ENCODE data around the gene C16orf96.

The C16orf96 gene

DNA sequence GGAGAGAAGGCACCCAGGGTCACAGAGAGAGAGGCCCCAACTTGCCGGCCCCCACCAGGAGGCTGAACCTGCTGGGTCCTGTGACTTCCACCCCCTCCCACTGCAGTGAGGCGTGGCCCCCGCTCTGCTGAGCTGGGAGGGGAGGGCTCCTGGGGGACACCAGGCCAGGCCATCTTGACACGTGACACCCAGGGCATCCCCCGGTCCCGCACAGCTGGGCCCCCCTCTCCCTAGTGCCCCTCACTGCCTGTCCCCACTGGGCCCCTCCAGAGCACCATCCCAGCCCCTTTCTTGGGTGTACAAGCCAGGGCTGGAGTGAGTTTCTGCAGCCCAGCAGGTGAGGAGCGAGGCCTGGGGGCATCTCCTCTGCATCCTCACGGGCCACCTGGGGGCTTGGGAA is 46.2 kb downstream of the C16orf96 start:
- no peak for DNase-seq

DNA sequence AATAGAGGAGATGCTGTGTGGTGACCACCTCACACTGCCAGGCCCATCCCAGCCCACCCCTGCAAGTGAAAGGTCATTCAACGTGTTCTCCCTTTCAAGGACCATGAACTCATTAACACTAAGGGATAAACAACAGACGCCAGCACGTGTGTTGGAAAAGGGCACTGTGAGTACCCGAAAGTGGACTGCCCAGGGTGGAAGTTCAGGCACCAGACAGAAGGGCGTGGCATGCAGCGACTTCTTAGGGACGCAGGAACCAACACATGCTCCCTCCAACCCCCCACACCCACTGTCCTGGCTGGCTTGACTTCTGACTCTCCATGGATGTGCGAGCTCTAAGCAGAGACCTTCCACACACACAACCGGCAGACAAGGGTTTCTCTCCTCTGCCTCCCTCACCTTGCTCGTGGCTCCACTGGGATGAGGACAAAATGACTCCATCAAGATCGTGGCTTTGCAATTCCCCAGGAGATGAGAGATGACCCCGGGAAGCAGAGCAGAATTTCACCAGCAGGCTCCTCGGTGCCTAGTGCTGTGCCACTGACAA is 47.6 kb downstream of the C16orf96 start:
- DNase-seq = no peak

DNA sequence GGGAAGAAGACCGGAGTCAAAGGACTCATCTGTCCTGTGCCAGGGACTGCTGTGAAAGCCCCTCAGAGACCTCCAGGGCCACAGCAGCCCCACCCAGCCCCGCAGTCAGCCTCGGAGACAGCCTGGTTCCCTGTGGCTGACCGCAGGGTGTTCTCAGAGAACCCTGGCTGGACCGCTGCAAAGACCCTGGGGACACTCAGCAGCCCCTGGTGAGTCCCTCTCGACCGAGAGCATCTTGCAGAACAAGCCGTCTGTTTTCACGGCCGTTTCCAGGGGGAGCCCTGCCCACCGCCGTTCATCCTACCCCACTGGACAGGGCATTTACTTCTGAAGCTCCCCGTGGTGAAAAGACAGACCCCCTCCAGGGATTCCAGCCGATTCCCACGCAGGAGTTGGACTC is 48.3 kb downstream of the C16orf96 start:
- no peak for DNase-seq

DNA sequence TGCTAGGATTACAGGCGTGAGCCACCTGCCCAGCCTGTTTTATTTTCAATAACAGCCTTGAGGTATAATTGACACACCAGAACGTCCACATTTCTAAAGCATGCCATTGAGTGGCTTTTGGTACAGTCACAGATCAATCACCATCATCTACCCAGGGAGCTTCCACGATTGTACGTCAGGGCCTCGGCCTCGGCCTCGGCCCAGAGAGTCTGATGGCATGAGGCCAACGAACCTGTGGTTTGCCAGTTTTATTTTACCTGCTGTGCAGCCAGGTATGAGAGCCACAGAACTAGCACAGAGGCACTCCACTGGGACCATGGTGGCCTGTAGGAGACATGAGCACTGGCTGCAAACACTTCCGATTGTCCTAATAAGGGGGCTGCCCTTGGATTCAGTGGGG is 50.2 kb downstream of the C16orf96 start:
- DNase-seq = no peak

DNA sequence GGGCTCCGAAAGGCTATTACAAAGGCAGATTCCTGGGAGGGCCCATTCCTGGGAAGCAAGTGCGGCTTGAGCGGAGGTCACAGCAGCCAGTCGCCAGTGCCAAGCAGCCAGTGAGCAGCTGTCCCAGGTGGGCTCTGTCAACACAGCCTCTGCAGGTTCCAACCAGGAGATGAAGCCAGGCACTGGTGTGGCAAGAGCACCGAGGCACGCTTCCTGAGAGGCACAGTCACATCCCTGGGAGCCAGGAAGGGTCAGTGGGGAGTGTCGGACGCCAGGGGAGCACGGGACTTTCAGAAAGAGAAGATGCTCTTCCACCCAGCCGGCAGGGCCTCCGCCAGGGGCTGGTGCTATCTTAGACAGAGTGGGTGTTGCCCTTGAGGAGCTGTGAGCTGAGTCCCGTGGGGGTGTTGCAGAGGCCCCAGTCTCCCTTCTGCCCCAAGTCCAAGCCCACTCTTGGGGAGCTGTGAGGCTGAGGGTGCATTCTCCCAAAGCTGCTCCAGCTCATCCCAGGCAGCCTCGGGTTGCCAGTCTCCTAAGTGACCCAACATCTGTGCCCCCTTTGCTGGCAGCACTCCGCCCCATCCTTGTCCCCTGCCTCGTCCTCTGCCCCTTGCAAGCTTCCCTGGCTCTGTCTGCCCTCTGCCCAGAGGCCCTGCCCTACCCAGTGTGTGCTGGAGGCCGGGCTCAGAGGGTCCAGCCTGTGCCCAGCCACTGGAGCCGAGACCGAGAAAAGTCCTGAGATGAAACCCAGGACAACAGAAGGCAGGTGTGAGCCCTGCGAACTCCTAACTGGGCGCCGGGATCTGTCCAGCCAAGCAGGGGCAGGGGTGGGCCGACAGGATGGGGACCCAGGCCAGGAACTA is 51.9 kb downstream of the C16orf96 start:
- DNase-seq = no peak

DNA sequence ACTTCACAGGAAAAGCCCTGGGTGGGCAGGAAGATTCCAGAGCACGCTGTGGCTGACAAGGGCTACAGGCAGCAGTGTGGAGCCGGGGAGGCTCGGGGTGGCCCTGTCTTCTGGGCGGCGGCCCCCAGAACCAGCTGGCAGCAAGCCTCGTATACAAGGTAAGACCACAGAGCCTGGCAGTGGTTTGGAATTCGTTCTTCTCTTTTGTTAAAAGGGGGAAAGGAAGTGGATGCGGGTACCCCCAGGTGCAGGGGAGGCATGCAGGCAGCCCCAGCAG is 52.5 kb downstream of the C16orf96 start:
- no peak for DNase-seq

DNA sequence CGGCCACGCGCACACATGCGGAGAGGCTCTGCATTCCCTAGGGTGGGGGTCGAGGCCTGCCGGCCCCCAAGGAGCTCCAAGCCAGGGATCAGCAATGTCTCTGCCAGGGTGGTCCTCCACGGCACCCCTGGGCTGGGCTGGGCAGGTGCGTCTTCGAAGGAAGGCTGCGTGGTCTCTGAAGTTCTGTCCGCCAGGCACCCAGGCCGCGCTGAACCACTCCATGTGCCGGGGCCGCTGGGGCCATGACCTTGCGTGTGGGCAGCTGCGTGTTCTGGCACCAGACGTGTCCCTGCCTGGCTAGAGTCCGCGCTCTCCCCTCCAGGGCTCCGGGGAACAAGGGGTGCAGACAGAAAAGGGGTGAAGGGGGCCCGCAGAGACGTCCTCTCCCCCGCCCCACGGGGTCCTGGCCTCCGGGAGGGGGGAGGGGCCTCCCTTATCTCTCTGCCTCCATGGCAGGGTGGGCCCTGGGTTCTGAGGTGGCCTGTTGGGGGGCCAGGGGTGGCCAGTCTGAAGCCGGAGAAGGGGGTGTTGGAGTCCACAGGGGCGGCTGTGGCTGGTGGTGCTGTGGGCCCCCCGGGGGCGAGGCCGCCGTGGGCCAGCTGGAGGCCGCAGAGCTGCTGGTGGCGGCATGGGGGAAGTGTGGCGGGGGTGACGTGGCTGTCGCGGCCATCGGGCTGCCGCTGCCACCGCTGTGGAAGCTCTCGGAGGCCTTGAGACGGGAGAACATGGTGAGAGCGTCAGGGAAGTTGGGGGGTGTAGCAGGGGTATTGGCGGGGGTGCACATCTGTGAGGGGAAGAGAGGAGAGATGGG is 53.3 kb downstream of the C16orf96 start:
- no peak for DNase-seq

DNA sequence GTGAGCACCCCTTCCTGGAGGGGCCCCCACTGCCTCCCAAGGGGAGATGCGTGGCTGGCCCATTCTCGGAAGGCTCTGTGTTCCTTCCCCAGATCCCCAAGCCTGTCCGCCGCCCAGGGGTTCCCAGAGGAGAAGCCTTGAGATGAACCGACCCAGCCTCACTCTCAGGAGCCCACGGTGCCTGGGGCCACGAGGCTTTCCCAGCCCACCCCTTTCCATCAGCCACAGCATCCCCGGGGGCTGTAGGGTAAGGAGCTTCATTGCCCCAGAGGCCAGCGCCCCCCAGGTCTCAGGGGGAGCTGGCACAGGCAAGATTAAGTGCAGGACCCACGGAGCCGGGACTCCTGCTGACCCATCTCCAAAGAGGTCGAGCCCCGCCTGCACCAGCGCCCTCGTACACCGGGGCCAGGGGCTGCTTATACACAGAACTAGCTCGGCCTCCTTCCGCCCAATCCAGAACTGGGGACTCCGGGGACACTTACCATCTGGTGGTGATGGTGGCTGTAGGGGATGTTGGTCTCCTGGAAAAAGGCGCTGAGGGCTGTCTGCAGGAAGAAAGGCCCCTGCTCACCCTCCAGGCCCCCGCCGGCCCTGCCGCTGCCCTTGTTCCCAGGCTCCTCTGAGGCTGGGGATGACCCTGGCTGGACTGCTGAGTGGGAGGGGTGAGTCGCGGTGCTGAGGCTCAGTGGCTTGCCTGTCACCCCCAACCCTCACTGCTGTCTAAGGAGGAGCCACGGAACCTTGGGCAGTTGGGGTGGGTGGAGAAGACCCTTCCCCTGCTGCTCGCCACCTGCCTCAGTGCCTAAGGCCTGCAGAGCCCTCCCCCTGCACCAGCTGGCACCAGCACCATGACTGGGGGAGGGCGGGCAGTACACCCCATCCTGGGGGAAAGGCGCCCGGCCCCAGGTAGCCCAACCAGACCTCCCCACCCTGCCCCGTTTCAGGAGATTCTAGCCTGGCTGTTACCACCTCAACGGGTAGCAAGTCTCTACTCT is 54.2 kb downstream of the C16orf96 start:
- DNase-seq = no peak

DNA sequence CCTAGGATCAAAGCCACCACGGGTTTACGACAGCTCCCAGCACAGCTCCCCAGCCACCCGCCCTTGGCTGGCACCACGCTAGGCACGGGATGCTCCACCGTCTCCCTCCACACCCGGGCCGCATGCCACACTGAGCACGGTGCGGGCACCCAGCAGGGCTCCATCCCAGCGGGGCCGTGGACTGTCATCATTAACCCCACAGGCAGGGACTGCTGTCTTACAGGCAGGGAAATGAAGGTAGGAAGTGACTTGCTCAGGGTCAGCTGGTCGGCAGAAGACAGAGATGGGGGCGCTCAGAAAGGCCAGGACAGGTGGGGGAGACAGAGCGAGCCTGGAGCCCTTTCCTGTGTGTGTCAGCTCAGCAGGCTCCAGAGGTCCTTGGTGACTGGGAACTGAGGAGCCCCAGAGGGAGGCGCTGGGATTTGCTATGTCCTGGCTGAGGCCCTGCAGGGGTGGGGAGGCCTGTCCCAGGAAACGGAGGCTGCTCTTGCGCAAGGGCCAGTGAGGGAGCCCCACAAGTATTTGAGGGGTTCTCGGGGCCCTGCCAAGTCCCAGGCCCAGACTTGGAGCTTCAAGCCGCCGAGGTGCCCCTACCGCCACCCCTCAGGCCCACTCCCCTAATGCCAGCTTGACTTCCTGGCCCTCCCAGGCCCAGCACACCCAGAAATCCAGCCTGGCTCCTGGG is 55.3 kb downstream of the C16orf96 start:
- no peak for DNase-seq

DNA sequence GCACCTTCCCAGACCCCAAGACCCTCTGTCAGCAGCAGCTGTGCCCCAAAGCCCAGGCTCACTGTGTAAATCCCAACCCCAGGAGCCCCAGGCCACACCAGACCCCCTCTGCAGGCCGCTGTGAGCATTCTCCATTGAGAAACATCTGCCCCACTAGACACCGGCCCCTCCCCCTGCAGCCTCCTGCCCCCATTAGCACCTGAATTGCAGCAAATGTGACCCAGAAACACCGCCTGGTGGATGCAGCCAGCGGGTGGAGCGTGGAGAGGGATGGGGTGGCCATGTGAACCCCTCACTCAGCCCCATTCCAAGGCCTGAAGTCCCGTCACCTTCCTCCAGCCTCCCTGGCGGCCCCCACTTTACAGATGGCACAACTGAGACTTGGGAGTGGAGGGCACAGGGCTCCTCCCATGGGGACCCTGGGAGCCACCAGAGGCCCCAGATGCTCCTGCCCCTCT is 56.4 kb downstream of the C16orf96 start:
- no peak for DNase-seq

DNA sequence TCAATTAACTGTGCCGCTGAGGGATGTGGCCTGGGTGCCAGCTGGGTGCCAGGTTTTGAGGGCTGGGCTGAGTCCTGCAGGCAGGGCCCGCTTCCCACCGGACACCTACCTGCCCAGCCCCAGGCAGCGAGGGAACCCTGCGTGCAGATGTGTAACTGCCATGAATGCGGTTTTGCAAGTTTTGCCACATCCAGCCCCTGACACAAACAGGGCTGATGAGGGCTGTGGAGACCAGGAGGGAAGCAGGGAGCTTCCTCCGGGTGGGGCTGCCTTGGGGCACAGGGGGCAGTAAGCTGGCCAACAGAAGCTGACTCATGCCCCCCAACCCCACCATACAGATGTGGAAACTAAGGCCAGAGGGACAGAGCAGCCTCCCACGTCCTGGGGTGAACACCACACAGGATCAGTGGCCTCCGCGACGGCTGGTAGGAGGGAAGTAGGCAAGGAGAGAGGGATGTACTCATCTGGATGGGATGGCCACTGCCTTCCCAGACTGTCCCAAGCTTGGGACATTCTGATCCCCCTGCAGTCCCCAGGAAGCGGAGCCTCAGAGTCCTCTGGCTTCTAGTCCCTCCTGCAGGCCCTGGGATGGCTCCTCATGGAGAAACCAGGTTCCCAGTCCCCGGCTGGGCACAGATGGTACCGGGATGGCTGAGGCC is 57.0 kb downstream of the C16orf96 start:
- no peak for DNase-seq

DNA sequence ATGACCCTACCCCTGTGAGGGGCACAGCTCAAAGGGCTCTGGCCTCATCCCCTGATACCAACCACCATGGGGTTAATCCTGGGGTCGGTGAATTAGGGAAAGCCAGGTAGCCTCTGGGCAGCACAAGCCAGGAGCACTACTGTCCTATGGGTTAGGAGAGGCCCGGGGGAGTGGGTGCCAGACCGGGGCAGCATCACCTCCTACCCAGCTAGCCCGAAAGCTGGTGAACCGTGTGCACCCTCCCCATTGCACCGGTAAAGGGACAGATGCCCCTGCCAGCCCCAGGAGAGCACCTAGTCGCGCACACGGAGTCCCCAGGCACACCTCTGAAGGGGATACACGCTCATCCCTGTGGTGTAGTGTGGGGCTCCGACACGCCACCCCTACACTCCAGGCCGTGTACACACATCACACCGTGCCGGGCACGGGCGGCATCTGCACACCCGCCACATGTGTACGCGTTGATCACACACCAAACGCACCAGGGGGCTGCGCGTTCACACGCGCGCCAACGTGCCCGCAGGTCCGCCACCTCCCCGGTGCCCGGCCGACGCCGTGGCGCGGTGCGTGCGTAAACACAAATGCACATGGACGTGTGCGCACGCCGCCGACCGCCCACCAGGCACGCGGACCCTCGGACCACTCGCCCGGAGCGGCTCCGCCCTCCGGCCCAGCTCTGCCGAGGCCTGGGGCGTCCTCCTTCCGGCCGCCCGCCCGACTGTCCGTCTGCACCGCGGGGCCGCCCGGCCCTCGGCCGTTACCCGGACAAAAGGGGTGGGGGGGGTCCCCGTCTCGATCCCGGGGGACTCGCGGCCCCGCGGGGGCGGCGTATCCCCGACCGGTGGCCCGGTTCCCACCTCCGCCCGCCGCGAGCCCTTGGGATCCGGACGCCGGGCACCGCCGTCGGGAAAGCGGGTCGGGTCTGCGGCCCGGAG is 57.8 kb downstream of the C16orf96 start:
- DNase-seq = no peak

DNA sequence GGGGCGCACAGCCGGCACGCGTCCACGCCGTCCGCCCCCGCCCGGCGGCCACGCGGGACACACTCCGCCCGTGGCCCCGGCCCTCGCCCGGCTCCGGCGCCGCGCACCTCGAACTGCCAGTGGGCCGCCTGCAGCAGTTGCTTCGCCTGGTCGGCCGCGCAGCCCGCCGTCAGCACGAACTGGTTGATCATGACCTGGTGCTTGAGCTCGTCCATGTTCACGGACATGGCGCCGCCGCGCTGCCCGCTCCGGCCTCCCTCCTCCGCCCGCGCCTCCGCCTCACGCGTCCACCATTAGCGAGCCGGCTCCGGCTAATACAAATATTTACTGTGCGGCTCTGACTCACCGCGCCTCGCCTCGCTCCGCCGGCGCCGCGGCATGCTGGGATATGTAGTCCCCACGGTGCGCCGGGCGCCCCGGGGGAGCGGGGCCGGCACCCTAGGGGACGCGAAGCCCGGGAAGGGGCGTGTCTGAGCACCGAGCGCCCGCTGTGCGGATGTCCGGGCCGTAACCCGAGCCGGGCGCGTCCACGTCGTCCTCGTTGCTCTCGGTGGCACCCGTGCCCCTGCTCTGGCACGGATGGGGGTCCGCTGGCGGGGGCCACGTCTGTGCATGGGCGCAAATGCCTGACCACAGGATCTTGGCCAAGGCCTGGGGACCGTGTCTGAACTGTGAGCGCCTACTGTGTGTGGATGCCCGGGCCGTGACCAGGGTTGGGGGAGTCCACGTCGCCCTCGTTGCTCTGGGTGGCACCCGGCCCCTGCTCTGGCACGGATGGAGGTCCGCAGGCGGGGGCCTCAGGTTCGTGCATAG is 58.6 kb downstream of the C16orf96 start, which contains the start of gene UBALD1:
Gene UBALD1 (minus strand): TSS at position 318 of the 813 bp plus-strand sequence. CDS start 91 bp downstream, at position 227.
- peak; percentile 62 for DNase-seq

DNA sequence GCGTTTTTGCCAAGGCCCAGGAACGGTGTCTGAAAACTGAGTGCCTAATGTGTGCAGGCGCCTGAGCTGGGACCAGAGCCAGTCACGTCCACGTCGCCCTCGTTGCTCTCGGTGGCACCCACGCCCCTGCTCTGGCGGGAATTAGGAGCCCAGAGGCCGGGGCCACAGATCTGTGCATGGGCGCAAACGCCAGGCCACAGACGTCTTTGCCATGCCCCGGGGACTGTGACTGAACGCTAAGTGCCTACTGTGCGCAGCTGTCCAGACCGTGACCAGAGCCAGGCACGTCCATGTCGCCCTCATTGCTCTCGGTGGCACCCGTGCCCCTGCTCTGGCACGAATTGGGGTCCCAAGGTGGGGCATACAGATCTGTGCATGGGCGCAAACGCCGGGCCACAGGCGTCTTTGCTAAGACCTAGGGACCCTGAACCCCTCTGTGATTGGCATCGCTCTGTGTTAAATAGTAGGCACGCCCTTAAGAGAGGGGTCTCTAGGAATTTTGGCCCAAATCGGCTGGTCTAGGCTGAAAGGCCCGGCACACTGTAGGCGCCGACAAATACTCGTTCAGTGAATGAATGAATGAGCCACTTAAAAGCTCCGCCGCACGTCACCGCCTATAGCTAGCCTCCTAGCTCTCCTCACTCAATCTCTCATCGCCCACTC is 59.4 kb downstream of the C16orf96 start:
- DNase-seq = no peak

DNA sequence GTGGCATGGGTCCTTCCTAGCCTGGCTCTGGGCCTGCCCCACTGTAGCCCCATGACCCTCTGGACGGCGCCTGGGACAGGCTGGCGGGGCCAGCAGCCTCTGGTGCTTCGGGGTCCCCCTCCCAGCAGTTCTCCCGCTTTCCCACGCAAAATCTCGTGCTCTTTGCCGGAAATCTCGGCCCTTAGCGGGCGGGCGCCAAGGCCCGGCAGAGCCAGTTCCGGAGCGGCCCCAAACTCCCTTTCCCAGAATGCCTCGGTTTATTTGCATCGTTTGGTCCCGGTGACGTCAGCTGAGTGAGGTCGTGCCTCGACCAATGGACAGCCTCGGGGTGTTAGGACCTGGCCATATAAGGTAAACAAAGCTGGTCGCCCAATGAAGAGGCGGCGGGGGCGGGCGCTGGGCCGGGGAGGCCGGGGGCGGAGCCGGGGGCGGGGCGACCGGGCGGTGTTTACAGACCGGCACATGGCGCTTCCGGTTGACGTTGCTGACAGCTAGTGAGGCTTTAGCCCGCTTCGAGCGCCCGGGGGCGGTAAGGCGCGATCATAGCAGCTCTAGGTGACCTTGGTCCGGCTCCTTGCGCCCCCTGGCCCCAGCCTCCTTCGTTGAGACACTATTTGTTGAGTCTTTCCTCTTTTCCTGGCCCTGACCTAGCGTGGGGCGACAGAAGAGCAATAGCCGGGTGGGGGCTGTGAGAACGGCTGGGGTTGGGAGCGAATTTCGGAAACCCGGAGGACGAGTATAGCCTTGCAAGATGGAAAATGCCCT is 60.1 kb downstream of the C16orf96 start:
- DNase-seq = peak; percentile 96

DNA sequence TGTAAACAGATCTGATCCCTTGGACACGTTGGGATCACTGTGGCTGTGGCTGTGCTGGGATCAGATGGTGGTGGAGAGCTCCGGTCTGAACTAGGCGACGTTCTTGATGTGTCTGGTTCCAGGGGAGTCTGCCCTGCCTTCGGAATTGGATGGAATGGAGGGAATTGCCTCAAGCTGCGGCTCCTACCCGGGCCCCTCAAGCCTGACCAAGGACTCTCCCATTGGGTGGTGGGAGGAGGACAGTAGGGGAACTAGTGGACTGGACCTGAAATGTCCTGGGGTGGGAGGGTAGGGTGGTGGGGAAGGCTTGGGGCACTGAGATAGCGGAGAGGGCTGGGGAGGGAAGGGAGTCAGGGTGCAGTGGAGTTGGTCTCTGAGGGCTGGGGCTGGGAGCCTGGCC is 61.7 kb downstream of the C16orf96 start:
- DNase-seq = no peak

DNA sequence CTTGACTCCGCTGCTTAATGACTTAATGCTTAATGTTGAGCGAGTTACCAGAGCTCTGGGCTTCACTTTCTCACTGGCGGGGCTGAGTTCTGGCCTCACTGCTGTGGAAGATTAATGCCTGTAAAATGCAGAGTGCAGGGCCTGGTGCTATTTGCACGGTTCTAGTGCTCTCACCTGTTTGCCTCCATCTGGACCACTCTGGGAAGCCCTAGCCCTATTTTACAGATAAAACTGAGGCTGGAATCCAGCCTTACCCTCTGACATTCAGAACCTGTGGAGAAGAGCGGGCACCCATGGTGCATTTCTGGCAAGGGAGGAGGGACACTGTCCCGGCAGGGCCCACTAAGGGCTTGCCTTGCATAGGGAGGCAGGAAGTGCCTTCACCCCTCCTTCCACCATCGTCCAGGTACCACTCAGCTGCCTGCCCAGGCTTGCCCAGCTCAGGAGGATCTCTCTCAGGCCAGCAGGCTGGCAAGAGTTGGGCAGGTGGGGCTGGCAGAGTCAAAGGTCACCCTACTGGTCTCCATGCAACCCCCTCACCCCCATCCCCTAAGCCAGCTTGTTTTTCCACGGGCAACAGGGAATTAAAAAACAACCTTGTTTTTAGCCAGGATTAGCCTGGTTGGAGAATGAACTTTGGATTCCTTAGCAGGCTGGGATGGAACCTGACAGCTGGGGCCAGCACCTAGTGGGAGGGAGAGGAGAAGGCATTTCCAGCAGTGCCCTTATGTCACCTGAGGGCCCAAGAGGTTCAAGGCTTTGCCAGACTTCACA is 62.7 kb downstream of the C16orf96 start:
- DNase-seq = no peak

Data from NCI-H2081 treated with DMSO at 0.1 percent for 48 hours (cell line).